ENCODE results near the gene CD300E.
"Not testable (repeated sequence)": the region's sequence is repeated elsewhere in the genome, so short reads cannot be mapped to it uniquely, and the experiment has no call there.

The CD300E gene, protein sequence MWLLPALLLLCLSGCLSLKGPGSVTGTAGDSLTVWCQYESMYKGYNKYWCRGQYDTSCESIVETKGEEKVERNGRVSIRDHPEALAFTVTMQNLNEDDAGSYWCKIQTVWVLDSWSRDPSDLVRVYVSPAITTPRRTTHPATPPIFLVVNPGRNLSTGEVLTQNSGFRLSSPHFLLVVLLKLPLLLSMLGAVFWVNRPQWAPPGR

DNA sequence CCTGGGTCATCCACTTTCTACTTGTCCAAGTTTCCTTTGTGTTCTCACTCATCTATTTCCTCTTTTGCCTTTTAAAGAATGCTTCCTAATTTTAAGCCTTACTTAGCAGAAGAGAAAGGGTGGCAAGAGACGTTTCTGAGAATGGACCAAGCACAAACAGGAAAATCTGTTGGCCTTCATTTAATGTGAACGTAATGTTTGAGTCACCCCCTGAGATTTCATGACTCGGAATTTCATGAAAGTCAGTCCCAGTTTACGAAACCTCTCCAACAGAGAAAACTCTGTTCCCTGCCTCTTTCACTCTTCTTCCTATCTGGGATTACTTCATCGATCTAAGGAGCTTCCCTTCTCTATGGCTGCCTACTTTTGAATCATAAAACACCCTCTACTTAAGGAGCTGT is at the start of gene CD300E:
Gene CD300E, minus strand, starts transcription at position 46 of the 401 bp plus-strand sequence. CDS start 117 bp downstream, outside the sequence.
- no peak for DNase-seq (ENCODE audit: low read depth)

DNA sequence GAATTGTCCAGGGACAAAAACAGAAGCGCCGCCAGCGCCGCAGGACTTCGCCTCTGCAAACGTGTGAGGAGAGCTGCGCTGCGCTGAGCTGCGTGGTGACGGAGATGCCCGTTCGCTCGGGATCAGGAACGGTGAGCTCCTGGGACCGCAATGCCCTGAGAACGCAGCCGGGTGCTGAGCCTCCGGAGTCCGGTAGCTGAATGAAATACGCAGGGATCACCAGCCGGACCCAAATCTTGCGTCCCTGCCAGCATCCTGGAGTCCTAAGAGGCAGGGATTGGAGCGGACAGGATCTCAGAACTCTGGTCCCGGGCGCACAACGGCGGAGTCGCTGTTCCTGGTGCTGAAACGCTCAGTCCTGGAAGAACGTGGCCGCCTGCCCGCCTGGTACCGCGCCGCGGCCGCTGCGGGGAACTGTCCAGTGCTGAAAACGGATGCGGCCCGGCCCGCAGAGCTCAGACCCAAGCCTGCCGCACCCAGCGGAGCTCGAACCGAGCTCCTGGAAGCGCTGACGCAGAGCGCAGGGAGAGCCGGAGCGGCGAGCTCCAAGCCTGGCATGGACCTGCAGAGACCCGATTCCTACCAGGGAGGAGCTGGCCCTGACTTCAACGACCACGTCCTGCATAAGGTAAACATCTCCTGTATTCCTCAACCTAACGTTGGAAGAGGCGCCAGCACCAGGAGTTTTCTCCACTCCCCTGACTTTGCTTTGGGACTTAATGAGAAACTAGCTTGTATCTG is 47.7 kb upstream of the CD300E start:
- peak; percentile 36 for DNase-seq (ENCODE audit: low read depth)

DNA sequence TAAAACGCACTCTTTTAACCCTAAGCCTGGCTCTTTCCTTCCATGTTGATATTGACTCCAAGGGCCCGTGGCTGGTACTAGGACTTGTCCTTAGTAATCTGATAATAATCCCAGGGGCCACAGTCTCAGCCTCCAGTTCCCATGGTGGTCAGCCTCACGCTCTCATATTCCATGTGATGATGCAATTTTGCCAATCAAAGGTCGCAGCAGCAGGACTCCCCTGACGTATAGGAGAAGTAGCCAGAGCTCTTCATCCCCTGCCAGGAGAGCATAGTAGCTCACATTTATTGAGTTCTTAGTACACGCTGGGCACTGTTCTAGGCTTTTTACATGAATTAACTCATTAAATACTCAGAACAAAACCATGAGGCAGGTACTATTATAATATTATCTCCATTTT is 46.8 kb upstream of the CD300E start:
- DNase-seq (ENCODE audit: low read depth) = no peak

DNA sequence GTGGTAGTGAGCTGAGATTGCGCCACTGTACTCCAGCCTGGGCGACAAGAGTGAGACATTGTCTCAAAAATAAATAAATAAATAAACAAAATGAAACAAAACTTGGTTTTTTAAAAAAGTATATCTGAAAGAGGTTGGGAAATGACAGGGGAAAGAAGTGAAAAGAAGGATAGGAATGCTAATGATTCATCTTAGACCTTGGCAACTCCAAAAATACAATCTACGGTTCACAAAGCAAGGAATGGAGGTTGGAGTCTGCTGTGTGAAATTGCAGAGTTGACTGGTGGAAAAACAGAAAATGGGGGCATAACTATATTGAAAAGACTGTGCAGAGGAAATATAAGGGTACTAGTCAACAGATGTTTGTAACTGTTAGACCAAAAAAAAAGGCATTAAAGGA is 40.0 kb upstream of the CD300E start:
- no peak for DNase-seq (ENCODE audit: low read depth)

DNA sequence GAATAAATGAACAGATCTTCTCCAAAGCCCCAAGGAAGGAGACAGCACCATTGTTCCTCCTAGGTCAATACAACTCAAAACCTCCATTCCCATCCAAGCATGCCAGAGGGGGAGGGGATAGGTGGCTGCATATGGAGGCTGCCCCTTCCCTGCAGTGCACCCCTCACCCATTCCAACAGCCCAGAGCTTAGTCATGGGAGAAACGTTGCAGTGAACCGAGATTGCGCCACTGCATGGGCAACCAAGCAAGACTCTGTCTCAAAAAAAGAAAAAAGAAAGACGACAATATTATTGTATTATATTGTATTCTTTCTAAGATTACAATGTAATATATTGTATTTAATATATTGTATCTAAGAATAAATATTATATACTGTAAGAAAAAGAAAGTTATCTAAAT is 36.4 kb upstream of the CD300E start:
- DNase-seq (ENCODE audit: low read depth) = no peak

DNA sequence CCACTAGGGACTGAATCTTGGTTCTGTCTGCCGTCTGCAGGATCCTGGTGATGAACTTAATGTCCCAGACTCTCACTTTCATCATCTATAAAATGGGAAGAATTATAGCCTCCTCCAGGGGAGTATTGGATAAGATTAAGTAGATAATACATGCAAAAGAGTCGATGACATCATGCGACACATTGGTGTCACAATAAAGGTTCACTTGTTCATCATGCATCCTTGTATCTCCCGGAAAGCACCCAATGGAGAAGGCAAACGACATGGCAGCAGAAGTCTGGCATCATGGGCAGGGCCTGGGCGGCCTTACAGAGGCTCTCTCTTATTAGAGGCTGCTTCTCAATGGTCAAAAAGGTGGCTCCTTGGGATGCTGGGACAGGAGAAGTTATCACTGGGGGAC is 35.1 kb upstream of the CD300E start:
- DNase-seq (ENCODE audit: low read depth) = no peak

DNA sequence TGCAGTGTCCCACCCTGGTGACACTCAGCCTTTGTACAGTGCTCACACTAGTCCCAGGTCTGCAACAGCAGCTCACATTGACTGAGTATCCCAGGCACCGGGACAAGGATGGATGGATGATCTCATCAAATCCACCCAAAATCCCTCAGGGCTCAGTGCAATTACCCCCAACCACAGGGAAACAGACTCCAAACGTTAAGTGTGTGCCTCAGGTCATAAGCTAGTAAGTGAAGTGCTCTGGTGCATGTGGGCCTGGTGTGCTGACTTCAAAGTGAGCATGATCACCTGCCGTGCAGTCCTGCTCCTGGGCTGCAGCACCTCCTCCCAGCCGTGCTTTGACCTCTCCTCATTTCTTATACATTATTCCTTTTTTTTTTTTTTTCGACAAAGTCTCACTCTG is 31.2 kb upstream of the CD300E start:
- DNase-seq (ENCODE audit: low read depth) = no peak

DNA sequence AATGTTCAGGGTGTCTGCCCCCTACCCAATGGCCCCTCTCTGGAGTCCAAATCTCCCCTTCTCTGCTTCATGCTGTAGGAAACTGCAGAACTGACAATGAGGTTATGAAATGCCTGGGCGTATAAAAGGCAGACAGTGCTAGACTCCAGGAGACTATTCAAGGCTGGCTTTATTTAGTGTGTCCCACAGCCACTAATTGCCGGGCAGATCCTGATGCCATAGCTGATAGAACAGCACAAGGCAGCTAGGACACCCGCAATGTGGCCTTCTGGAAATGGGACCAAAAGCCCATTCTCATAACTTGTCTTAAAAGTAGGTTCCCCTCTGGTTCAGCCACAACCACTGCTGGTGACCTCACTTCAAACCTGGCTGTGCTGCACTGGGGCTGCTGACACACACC is 28.5 kb upstream of the CD300E start:
- no peak for DNase-seq (ENCODE audit: low read depth)

DNA sequence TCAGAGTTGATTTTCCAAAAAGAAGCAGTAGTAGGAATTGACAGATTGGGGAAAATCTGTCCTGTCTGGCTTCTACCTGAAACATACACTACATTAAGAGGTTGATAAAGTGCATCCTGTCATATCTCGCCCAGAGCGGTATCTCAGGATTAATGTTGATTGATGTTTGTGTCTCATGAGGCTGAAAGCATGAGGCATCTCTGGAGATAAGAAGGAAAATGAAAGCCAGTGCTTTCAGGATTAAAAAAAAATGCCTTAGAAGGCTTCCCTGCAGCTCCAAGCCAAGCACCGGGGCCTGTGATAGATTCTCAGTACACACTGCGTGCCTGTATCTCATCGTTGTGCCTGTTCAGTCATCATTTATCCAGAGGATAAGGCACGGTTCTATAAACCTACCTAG is 26.4 kb upstream of the CD300E start:
- no peak for DNase-seq (ENCODE audit: low read depth)

DNA sequence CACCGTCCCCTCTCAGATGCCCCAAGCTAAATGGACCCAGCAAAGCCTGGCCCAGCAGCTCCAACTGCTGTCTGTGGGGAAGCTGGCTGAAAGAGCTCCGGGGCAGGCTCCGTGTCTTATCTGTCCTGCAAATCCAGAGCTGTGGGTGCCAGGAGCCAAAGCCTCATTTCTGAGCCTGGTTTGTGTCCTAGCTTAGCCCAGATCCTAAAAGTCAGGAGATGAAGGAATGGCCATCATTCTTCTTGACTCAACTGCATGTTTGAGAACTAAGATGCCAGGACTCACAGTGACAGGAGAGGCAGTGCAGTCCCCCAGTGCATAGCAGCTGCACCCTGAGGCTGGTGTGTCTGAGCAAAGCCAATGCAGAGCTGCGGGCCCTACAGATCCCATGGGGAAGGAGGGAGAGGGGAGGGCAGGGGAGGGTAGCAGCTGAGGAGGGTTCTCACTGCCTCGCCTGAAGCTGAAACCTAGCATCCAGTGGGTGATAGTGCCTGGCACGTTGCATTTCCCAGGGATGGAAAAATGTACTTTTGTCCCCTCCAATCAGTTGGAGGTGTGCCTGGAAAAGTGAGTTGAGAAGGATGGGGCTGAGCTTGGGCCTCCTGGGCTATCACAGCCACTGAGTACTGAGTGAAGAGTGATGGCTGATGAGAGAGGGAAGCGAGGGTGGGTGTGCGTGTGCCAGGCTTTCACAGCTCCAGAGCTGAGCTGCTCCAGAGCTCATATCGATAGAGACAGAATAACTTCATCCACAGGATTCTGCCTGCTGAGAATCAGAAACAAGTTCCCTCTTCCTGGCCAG is 24.5 kb upstream of the CD300E start:
- no peak for DNase-seq (ENCODE audit: low read depth)

DNA sequence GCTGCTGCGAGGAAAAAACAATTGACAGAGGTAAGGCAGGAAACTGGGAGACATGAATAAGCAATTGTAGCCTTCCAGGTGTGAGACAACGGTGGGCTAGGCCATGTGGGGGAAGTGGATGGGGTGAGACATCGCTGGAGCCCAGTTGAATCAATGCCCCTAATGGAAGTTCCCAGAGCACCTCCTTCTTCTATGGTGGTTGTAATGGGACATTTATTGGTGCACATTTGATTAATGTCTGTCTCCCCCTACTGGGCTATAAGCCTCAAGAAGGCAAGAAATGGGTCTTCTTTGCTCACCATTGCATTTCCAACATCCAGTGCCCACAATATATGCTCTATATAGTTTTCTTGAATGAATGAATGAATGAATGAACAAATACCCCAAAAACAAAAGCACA is 22.7 kb upstream of the CD300E start:
- DNase-seq (ENCODE audit: low read depth) = no peak

DNA sequence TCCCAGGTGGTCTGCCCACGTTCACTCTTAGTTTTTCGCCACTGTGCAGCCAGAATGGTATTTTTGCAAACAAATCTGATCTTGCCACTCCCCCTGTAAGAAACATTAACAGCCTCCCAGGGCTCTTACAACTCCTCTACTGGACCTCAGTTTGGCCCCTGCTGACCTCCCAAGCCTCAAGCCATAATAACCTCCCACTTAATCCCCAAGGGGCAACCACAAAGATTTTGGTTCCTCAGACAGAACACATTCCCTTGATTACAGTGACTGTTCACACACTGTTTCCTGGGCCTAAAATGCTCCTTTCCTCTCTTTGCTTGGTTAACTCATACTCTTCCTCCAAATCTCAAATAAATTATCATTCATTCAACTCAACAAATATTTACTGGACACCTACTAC is 21.5 kb upstream of the CD300E start:
- DNase-seq (ENCODE audit: low read depth) = no peak

DNA sequence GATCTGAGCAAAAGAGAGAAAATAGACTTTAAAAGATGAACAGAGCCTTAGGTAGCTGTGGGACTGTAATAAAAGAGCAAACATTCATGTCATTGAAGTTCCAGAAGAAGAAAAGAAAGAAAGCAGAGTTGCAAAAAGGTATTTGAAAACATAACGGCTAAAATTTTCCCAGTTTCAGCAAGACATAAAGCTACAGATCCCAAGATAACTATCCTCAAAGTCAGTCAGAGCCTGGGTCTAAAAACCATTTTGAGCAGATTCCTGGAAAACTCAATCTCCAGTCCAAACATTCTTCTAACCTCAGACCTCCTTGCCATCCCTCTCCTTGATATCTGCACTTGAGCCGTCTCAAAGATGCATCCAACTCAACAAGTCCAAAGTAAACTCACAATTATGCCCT is 20.9 kb upstream of the CD300E start:
- no peak for DNase-seq (ENCODE audit: low read depth)

DNA sequence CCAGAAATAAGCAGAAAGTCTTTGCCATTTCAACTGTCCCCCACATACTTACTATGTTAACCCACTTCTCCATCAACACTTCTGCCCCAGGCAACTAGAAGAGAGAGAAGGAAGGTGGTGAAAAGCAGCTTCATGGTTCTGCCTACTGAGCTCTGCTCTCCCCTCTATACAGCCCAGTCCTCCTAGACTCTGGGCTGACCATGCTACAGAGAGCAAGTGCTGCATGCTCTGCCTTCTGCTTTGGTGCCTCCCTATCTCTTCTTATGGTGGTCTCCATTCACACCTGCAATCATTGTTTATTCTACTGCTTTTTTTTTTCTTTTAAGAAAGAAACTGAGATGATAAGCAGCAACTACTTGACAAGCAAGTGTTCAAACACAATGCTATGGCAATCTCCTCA is 20.3 kb upstream of the CD300E start:
- DNase-seq (ENCODE audit: low read depth) = no peak

DNA sequence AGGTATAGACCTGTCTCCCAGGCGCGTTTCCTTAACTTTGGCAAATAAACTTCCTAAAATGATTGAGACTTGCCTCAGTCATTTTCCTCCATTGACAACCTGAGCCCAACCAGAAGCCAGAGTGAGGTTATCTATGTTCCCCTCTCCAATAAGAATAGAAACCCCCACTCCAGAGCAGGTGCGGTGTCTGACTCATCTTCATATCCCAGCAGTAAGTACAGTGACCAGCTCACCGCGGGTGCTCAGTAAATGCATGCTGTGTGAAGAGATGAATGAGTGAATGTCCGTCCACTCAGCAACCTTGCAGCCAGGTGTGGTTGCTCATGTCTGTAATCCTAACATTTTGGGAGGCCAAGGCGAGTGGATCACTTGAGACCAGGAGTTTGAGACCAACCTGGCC is 19.5 kb upstream of the CD300E start:
- DNase-seq (ENCODE audit: low read depth) = no peak

DNA sequence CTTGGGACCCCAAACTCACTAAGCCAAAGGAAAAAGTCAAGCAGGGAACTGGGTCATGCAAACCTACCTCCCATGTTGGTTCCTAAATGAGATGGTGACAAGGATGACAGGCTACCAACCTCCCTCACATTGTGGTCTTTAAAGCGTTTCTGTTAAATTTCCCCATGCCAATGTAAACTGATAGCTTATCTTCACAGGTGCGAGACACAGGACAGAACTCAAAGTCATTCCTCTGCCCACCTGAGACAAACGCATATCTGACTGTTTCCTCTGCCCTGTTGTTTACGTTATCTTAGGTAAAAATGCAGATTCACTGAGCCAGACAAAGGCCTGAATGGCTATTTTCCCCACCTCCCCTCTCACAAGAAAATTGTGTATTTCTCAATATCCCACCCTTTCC is 19.0 kb upstream of the CD300E start:
- no peak for DNase-seq (ENCODE audit: low read depth)

DNA sequence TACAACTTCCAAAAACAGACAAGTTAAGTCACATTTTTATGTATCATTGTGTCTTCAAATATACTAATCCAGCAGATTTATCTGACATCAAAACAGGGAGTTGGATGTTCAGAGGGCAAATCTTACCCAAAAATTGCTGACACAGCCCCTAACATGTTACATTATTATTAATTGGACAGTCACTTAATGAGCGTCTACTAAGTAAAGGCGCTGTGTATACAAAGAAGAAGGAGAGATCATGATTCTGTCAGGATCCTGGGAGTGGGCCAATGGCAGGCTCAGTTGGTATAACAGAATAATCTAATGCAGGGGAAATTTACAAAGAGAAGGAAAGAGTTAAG is 18.4 kb upstream of the CD300E start:
- DNase-seq (ENCODE audit: low read depth) = no peak

DNA sequence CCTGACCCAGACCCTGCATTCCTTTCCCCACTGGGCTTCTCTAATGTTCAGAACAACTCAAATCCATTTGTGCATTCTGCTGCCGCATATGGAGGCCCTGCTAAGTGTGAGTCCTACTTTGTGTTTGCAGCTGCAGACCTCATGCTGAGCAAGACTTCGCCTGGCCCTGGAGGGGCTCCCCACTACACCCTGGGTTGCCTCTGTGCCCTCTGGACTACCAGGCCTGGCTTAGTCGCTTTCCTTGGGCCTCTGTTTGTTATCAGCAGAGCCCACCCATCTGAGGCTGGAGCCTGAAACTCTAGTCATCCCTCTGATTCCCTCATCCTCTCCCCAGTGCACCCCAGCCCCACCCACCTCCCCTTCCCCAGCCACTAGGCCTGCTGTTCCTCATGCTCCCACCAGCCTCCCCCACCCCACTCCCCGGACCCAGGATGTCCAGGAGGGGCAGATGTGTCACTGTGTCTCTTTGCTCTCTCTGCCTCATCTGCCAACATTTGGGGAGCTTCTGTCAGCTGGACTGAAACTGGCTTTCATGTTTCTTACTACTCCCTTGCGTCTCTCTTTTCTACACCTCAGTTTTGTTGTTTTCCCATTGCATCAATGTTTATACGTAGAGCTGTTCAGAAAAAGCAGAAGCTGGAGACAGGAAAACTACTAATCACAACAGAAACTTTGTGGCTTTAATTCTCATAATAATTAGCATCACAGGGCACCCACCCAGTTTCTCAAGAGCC is 17.9 kb upstream of the CD300E start:
- DNase-seq (ENCODE audit: low read depth) = no peak

DNA sequence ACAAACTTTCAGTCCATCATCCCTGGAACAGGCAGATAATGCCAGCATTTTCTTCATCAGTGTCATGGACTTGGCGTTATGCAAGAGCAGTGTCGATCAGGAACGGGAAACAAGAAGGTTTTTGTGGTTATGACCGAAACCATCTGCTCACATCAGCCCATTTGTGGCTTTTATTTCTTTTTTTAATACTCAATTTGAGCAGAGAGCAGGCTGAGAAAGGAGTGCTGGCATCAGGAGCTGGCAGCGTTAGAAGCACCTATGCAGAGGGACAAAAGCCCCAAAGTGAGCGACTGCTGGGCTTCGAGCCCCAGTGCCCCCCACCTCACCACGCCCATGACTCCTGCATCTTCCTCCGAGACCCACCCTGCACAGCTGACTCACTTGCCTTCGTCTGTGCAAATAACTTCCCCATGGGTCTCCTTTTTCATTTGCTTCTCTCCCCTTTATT is 16.2 kb upstream of the CD300E start:
- no peak for DNase-seq (ENCODE audit: low read depth)

DNA sequence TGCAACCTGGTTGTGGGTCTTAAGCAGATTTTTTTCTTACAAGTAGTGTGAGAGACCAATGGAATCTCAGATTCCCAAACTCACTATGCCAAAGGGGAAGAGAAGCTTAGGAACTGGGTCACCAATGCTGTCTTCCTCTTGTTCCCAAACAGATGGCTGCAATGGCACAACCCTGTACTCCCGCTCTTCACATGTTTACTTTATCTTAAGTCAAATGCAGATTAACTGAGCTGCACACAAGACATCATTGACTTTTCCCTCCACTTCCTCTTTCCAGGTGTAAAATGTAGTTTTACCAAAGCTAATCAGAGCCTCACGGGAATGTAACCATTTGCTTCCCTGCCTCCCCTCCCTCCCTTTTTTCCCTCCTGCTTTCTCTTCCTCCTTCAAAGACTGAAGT is 14.4 kb upstream of the CD300E start:
- DNase-seq (ENCODE audit: low read depth) = no peak

DNA sequence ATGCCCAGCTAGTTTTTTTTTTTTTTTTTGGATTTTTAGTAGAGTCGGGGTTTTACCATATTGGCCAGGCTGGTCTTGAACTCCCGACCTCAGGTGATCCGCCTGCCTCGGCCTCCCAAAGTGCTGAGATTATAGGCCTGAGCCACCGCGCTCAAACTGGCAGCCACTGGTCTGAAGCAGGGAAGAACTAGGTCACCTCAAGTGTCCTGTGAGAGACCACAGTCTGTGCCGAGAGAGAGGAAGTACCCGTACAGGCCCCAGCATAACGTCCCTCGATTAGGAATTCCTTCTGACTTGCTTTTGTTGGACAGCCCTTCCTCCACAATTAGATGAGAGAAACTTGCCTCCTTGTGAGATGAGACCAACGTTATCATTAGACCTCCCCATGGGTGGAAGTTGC is 13.7 kb upstream of the CD300E start:
- DNase-seq (ENCODE audit: low read depth) = no peak

DNA sequence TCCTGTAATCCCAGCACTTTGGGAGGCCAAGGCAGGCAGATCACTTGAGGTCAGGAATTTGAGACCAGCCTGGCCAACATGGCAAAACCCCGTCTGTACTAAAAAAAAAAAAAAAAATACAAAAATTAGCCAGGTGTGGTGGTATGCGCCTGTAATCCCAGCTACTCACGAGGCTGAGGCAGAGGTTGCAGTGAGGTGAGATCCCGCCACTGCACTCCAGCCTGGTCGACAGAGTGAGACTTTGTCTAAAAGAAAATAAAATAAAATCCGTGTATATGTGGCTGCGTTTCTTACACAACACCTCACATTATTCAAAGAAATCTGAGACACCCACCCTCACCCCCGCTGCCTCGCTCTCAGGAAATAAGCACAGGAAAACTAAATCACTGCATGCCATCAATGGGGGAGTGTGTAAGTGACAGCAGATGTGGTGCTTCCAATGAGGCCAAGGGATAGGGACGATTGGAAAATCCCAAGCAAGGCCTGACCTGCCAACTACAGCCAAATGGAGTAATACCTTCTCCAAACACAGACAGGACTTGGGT is 13.1 kb upstream of the CD300E start:
- not testable (repeated sequence) for DNase-seq (ENCODE audit: low read depth)

All from T-helper 22 cell (primary cell).